GM18907 (cell line): ENCODE data around the gene VPS37B.

Experiments used
- ATAC-seq: cut with Tn5 transposase; IDR thresholded peaks from one replicate; pipeline ENCODE4 v1.9.1; 2021; ENCODE audit warnings: mild to moderate bottlenecking, moderate library complexity; ENCODE audit not compliant: unreplicated experiment

Gene VPS37B

DNA sequence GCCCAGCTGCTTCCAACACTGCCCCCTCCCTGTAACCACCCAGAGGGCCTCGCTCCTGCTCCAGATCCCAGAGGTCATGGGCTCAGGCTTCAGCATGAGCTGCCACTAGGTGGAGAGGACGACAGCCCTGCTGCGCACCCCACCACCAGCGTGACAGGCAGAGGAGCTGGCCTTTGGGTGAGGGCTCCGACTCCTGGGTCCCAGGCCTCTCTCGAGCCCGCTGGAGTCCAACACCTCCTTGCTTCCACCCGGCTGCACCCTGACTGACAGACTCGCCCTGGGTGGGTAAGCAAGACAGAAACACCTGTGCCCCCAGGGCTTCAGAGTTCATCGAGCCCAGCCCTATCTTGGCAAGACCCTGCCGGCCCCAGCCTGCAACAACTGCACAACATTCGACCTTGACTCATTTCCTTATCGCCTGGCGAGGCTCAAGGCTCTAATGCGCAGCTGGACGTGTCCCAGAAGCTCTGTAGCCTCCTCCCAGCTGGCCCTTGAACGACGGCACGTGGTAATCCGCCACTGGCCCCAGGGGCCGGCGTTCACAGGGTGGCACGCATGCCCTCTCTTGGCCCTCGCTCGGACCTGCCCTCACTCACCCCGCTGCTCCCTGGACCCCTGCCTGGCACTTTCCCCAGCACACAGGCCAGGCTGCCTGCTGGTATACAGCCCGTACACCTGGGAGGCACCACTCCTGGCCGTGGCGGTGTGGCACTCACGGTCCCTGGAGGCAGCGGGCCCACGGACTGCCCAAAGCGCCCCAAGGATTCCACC lies 28.0 kb downstream of the VPS37B start:
- no peak for ATAC-seq

DNA sequence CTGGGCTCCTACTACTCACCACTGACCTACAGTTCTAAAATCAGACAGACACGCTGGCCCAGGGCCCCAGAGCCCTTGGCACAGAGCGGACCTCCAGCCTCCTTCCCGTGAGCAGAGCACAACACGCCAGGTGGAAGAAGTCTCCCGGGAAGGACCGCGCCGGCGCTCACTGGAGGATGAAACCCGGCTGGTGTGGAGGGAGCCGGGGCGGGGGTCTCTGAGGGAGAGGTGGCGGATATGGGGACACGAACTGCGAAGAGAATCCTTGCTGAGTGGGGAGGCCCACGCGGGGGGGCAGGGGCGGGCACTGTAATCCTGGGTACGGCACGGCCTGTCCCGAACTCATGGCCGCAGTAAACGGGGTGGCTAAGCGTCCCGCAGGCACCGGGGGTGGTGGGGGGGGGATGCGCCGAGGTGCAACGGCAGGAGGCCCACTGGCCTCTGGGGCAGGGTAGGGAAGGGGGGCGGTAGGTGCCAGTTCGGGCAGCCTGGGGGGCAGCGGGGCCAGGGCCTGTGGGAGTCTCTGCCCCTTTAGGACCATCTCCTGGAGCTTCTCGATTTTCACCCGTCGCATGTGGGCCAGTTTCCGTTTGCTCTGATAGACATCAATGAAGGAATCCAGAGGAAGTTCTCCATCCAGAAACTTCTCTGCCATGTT lies 28.8 kb downstream of the VPS37B start:
- no peak for ATAC-seq

DNA sequence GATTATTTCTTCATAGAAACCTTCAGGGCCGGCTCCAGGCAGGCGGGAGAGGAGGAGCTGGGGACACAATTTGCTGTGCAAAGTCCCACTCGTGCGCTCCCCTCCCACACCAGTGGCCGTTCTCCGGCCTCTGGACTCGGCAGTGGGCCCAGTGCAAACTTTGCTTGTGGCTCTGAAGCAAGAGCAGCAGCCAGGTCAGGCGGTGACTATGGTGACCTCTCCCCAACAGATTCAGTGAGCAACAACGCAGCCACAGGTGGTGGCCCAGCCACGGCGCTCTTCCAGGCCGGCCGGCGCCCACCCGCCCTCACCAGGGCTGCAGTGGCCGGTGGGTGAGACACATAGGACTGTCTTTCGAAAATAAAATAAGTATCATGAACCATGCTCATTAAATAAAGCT lies 29.5 kb downstream of the VPS37B start:
- ATAC-seq = no peak

DNA sequence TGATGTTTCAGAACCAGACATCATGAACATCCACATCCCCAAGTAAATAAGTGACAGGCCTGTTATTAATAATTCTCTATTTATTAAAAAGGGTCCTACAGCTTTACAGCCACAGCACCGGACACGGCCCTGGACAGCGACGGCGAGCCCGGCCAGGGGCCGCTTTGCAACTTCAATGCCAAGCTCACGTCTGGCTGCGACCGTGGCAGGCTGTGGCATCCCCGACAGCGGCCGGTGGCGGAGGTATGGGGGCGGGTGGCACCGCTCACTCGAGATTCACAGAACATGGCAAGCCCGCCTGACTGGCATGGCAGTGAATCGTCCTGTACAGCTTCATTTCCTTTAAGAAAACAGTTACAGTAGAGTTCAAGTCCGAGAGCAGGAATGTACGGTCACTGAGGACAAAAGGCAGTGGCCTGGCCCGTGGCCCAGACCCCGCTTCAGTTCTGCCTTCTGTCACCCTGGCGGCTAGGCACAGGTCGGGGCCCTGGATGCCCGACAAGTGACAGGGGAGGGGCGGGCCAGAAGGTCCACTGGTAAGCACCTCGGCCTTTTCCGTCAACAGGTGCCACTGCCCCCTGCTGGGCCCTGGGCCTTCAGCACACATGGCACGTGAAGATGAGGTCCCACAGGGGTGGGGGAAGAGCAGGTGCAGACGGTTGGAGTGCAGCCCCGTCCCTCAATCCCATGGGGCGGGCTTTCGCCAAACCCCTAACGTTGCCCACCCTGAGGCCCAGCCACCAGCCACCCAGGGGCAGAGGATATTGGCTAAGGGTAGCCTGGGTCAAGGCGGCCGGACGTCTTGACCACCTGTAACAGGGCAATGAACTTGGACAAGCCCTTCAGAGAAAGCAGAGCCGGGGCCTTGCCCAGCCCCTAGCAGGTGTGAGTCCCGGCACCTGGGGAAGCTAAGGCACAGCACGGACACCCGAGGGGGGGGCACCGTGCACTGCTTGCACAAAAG lies 30.4 kb downstream of the VPS37B start:
- ATAC-seq = no peak

DNA sequence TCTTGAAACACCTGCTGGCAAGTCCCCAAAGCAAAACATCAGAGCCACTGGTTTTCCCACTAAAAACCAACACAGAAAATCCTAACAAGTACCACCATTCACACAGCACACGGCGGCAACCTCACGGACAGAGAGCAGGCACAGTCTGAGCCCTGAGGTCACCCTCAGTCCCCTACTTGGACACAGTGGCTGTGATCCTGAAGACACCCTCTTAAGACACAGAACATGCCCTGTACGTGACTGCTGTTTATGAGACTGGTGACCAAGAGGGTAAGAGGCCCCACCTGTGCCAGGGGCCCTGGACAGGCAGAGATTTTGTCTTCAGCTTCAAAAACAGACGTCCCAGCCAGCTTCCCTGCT lies 31.1 kb downstream of the VPS37B start:
- no peak for ATAC-seq

DNA sequence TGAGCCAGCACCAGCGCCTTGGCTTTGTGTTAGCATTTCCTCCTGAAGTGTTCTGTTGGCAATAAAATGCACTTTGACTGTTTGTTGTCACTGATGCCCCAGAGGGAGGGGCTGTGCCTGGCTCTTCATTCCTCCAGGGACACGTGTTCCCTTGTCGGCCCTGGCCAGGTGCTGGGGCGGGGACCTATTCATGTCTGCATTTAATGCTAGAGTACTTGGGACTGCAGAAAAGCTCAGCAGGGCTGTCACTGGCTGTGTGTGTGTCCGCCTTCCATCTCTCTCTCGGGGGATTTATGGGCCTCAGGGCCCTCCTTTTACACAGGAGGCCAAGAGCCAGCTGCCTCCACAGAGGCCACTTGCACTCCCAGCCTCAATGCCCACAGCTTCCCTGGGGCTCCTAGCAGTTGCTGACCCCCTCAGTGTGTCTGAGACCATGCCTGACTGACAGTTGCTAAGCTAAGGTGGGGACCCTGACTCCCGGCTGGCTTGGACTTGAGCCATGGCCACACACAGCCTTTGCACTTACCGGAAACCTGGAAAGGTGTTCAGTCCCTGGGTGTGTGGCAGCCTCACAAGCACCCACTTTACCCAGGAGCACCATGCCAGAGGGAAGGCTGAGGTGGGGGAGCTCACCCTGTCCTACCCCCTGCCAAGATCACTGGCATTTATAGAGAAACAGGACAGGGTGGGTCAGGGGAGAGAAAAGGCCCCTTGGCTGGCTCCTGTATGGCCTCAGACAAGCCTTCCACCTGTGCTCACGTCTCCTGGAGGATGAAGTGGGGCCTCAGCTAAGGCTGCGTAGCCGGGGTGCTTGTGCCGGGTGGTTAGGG lies 32.8 kb downstream of the VPS37B start:
- no peak for ATAC-seq

DNA sequence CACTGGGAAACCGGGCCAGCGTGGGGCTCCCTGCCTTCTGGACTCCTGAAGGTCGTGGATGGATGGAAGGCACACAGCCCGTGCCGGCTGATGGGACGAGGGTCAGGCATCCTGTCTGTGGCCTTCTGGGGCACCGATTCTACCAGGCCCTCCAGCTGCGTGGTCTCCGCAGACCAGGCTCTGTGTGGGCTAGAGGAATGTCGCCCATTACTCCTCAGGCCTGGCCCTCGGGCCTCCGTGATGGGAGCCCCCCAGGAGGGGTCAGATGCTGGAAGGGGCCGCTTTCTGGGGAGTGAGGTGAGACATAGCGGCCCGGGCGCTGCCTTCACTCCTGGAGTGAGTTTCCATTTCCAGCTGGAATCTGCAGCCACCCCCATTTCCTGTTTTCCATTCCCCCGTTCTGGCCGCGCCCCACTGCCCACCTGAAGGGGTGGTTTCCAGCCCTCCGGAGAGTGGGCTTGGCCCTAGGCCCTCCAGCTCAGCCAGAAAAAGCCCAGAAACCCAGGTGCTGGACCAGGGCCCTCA lies 33.8 kb downstream of the VPS37B start:
- no peak for ATAC-seq

DNA sequence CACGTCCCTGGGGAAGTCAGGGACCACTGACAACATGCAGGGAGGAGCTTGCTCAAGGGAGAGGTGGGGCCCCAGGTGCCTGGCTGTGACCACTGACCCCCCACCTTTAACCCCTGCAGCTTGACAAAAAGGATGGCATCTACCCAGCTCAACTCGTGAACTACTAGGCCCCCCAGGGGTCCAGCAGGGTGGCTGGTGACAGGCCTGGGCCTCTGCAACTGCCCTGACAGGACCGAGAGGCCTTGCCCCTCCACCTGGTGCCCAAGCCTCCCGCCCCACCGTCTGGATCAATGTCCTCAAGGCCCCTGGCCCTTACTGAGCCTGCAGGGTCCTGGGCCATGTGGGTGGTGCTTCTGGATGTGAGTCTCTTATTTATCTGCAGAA lies 34.3 kb downstream of the VPS37B start:
- ATAC-seq = no peak

DNA sequence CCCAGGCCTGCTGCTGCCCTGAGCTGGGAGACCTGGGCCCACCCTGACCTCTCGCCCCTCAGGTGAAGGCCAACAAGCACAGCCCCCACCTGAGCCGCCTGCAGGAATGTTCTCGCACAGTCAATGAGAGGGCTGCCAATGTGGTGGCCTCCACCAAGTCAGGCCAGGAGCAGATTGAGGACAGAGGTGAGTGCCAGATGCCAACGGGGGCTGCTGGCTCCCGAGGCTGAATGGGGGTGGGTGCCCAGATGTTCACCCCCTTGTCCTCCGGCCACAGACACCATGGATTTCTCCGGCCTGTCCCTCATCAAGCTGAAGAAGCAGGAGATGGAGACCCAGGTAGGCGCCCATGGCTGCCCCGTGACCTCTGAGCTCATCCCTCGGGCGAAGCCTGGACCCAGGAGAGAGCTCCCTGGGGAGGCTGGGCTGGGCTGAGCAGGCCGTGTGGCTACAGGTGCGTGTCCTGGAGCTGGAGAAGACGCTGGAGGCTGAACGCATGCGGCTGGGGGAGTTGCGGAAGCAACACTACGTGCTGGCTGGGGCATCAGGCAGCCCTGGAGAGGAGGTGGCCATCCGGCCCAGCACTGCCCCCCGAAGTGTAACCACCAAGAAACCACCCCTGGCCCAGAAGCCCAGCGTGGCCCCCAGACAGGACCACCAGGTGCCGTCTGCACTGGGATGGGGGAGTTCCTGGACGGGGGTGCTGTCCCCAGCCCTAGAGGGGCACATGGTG lies 34.9 kb downstream of the VPS37B start:
- ATAC-seq = no peak

DNA sequence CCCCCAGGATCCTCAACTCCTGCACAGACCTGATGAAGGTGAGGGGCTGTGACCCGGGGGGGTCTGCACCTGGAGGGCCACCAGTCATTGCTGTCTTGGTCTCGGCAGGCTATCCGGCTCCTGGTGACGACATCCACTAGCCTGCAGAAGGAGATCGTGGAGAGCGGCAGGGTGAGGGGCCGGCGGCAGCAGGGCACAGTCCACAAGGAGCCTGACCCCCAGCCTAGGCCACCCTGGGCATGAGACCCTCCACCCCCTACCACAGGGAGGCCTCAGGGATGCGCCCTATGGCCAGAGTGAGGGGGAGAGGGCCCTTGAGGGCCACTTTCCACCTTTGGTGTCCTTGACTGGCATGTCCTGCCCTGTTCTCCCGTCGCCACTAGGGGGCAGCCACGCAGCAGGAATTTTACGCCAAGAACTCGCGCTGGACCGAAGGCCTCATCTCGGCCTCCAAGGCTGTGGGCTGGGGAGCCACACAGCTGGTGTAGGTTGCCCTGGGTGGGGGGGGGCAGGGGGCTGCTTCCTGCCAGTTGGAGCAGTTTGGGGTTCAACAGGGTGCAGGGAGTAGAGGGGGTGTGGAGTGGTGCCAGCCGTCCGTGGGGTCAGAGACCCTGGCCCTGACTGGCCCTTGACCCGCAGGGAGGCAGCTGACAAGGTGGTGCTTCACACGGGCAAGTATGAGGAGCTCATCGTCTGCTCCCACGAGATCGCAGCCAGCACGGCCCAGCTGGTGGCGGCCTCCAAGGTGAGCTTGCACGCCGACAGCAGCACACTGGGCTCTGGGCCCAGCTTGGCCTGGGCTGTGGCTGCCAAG lies 35.7 kb downstream of the VPS37B start:
- ATAC-seq = no peak

DNA sequence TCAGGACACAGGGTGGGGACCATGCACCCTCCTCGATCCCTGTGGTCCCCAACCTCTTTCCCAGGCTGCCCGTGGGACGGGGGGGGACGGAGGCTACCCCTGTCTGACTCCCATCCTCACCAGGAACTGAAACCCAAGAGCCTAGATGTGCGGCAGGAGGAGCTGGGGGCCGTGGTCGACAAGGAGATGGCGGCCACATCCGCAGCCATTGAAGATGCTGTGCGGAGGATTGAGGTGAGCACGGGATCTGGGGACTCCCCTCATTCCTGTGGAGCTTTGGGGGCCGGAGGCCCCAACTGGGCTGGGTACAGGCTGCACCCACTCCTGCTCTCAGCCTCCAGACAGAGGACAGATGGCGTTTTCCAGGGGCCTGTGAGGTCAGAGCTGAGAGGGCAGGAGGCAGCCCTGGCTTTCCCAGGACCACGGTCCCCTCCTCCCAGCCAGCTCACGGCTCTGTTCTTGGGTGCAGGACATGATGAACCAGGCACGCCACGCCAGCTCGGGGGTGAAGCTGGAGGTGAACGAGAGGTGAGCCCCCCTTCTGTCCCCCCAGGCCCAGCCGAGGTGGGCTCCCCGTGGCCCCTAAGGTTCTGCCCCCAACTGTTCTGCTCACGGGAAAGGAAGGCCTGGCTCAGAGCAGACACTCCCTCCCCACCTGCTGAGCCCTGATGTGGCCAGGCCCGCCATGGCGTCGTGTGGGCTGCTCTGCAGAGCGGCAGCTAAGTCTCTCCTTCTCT lies 36.5 kb downstream of the VPS37B start:
- no peak for ATAC-seq

DNA sequence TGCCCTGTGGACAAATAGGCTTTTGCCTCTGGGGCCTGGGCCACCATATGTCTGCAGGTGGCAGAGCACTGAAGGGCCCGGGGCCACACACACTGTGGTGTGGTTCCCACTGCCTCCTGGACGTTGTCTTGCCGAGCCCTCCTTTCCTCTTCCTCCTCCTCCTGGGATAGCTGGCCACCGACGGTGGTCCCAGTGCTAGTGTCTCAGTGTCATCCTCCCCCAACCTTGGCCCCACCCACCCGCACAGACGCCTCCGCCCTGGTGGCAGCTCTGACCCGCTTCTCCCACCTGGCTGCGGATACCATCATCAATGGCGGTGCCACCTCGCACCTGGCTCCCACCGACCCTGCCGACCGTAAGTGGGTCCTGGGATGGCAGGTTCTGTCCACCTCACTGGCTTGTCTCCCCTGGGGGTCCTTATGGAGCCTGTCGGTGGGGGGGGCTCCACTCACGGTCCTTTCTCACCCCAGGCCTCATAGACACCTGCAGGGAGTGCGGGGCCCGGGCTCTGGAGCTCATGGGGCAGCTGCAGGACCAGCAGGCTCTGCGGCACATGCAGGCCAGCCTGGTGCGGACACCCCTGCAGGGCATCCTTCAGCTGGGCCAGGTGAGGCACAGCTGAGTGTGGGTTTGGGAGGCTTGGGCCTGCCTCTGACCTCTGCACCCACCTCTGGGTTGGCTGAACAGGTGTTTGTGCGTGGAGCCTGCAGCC lies 37.2 kb downstream of the VPS37B start:
- no peak for ATAC-seq

DNA sequence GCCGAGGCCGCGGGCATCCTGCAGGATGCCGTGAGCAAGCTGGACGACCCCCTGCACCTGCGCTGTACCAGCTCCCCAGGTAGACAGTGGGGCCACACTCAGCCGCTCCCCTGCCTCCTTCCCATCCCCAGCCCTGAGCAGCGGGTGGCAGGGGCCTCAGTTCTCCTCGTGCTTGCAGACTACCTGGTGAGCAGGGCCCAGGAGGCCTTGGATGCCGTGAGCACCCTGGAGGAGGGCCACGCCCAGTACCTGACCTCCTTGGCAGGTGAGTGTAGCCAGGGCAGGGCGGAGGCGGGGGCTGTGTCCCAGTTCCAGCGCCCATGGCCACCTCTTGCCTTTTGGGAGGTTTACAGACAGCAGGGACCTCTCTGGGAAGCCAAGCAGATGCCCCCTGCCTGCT lies 37.8 kb downstream of the VPS37B start:
- ATAC-seq = no peak

DNA sequence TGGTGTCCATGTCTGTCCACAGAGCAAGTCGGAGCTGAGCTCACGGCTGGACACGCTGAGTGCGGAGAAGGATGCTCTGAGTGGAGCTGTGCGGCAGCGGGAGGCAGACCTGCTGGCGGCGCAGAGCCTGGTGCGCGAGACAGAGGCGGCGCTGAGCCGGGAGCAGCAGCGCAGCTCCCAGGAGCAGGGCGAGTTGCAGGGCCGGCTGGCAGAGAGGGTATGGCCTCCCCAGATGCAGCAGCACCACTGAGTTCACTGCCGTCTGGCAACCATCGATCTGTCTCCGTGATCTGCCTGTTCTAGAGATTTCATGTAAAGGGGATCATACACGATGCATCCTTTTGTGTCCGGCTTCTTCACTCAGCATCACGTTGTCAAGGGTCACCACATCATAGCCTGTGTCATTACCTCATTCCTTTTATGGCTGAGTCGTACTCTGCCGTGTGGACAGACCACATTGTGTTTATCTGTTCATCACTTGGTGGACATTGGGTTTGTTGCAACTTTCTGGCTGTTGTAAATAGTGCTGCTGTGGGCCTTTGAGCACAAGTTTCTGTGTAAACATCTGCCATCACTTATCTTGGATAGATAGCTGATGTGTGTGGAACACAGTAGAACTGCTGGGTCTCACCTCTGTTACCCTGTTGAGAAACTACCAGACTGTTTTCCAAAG lies 38.8 kb downstream of the VPS37B start:
- ATAC-seq = no peak

DNA sequence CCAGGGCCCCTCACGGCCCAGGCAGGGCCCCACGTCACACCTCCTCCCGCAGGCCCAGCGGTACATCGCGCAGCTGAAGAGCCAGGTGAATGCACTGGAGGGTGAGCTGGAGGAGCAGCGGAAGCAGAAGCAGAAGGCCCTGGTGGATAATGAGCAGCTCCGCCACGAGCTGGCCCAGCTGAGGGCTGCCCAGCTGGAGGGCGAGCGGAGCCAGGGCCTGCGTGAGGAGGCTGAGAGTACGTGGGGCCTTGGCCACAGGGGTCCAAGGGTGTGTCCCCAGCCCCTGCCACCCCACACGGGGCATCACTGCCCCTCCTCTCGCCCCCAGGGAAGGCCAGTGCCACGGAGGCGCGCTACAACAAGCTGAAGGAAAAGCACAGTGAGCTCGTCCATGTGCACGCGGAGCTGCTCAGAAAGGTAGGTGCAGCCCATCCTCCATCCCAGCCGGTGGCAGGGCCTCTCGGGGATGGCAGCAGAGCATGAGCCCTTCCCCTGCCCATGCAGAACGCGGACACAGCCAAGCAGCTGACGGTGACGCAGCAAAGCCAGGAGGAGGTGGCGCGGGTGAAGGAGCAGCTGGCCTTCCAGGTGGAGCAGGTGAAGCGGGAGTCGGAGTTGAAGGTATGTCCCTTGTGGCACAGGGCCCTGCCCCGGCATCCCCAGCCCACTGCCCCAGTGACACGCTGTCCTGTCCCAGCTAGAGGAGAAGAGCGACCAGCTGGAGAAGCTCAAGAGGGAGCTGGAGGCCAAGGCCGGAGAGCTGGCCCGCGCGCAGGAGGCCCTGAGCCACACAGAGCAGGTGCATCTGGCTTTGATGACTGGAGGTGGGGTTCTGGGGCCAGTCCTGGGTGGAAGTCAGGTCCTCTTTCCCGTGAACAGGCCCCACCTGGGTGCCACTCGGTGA lies 39.7 kb downstream of the VPS37B start:
- no peak for ATAC-seq
